Measurements from ENCODE around the gene ZNF865. TPM values are rescaled to one million over a fixed set of nuclear protein-coding genes. Genes with fewer than 3 reads are reported as not detected.
A peak's percentile ranks its signal among the peaks of the same experiment; 100 is the strongest.

Gene ZNF865
- polyA plus RNA-seq, 1 donor from 2014 or later, result 1.7 TPM

- Histone ChIP-seq H3K27me3 (ENCODE audit: insufficient read depth, low read depth, low read length) (no peaks in the 10 kb centered on the region), H3K79me2 (replicated peaks; ENCODE audit: insufficient read depth, low read length) (peaks cover 5% of the 10 kb centered on the region), H3K9me3 (ENCODE audit: low read length) (no peaks in the 10 kb centered on the region), H3F3A (ENCODE audit: insufficient read depth, low read length, poor library complexity, severe bottlenecking) (no peaks in the 10 kb centered on the region), H2AFZ (ENCODE audit: low read depth, low read length) (peak within 1 kb of the TSS; percentile 73), H3K9ac (ENCODE audit: low read length) (peak within 1 kb of the TSS; percentile 91), H3K36me3 (ENCODE audit: insufficient read depth, low read length) (no peaks in the 10 kb centered on the region), H4K20me1 (ENCODE audit: insufficient read depth) (no peaks in the 10 kb centered on the region), H3K4me3 (ENCODE audit: low read length) (peak within 1 kb of the TSS; percentile 75), H3K4me2 (ENCODE audit: low read length) (peak within 1 kb of the TSS; percentile 80), H3K27ac (ENCODE audit: low read length) (peak within 1 kb of the TSS; percentile 99), H3K9me2 (ENCODE audit: insufficient read depth, low read length) (no peaks in the 10 kb centered on the region)
- TF ChIP-seq REST (IDR thresholded peaks at IDR 0.05; ENCODE audit: borderline replicate concordance) (peak; percentile 60), TAF1 (IDR thresholded peaks at IDR 0.05; ENCODE audit: low read depth) (peak; percentile 87), RAD21 (conservative IDR thresholded peaks at IDR 0.05) (no peak), EP300 (conservative IDR thresholded peaks at IDR 0.05; ENCODE audit: poor library complexity, severe bottlenecking) (peak; percentile 41), POLR2AphosphoS5 (IDR thresholded peaks at IDR 0.05) (peak; percentile 61), SMC3 (conservative IDR thresholded peaks at IDR 0.05; ENCODE audit: poor library complexity) (no peak), EZH2 (IDR thresholded peaks at IDR 0.05; ENCODE audit: borderline replicate concordance, insufficient read depth, low read length, poor library complexity, severe bottlenecking) (no peak), MXI1 (conservative IDR thresholded peaks at IDR 0.05; ENCODE audit: poor library complexity, severe bottlenecking) (peak; percentile 1), CTCF (IDR thresholded peaks at IDR 0.05; ENCODE audit: poor library complexity, severe bottlenecking) (peak; percentile 35)
Observed at GRCh38 chr19:55599842-55600661, 5.4 kb upstream of the ZNF865 start, which contains the start of gene ZNF524. ZNF524 (plus strand) TSS chr19:55600288; CDS start chr19:55602113, 1,825 bp downstream.

GRCh38 chr19:55600662-55601028 is 4.8 kb upstream of the ZNF865 start:
- no peaks in the 10 kb centered on the region for H3K9me3 ChIP-seq (ENCODE audit: low read length)
- peak overlapping the region; percentile 91 for H3K9ac ChIP-seq (ENCODE audit: low read length)
- H3K27ac ChIP-seq (ENCODE audit: low read length), result peak overlapping the region; percentile 99
- H3K9me2 ChIP-seq (ENCODE audit: insufficient read depth, low read length), result no peaks in the 10 kb centered on the region
- peak overlapping the region; percentile 75 for H3K4me3 ChIP-seq (ENCODE audit: low read length)
- H3K27me3 ChIP-seq (ENCODE audit: insufficient read depth, low read depth, low read length), result no peaks in the 10 kb centered on the region
- H4K20me1 ChIP-seq (ENCODE audit: insufficient read depth), result no peaks in the 10 kb centered on the region
- peak overlapping the region; percentile 80 for H3K4me2 ChIP-seq (ENCODE audit: low read length)
- H2AFZ ChIP-seq (ENCODE audit: low read depth, low read length), result peak overlapping the region; percentile 73
- TF ChIP-seq POLR2AphosphoS5 (IDR thresholded peaks at IDR 0.05) (peak; percentile 83), SMC3 (conservative IDR thresholded peaks at IDR 0.05; ENCODE audit: poor library complexity) (no peak)
- H3F3A ChIP-seq (ENCODE audit: insufficient read depth, low read length, poor library complexity, severe bottlenecking), result no peaks in the 10 kb centered on the region
- H3K36me3 ChIP-seq (ENCODE audit: insufficient read depth, low read length), result no peaks in the 10 kb centered on the region
- peaks cover 5% of the 10 kb centered on the region for H3K79me2 ChIP-seq (replicated peaks; ENCODE audit: insufficient read depth, low read length)
